Measurements from ENCODE around the gene SERPINB3. TPM values are rescaled to one million over a fixed set of nuclear protein-coding genes. Genes with fewer than 3 reads are reported as not detected.

The SERPINB3 gene
- total and polyA plus RNA-seq, 2 donors (not counting 1 experiment from before 2014, with no cell fraction given), result not detected

DNA sequence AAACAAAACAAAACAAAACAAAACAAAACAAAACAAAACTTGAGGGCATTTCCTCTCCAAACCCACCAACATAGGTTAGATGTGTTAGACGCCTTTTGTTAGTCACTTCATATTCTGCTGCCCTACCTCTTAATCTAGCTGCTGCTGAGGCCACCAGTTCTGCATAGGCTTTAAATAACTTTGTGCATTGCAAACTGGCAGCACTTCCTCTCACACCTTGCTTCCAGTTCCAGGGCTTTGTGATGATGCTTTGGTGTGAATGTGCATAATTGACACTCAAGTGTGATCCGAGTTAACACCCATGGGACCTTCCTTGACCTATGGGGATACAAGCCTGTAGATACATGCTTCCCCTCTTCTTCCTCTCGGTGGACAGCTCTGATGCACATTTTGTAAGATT is 38.8 kb upstream of the SERPINB3 start:
- 60% methylated on average over 1 of the region's 3 CpGs for WGBS (ENCODE audit: insufficient coverage)
- H3K9me3 Mint-ChIP-seq (ENCODE audit: insufficient read depth), result no peaks in the 10 kb centered on the region
- no peak for ATAC-seq (ENCODE audit: low read depth)
- Histone ChIP-seq H3K27ac (ENCODE audit: low read length in 2 of 2) (no peak overlapping the region), H3K36me3 (replicated peaks in 1 of 2; ENCODE audit: control extremely low read depth in 1 of 2, control insufficient read depth in 1 of 2, extremely low read depth in 1 of 2, insufficient read depth in 2 of 2, low read length in 1 of 2) (no peaks in the 10 kb centered on the region), H3K9ac (ENCODE audit: low read length) (no peak overlapping the region), H3K4me3 (ENCODE audit: control extremely low read depth in 1 of 5, extremely low read depth in 1 of 5, insufficient read depth in 1 of 5, low read depth in 2 of 5, low read length in 4 of 5) (no peak overlapping the region), H3K9me3 (ENCODE audit: control extremely low read depth in 1 of 3, control insufficient read depth in 2 of 3, insufficient read depth in 1 of 3, low read length in 2 of 3) (no peaks in the 10 kb centered on the region), H4K20me1 (ENCODE audit: control insufficient read depth, insufficient read depth, low read length, poor library complexity, severe bottlenecking) (no peaks in the 10 kb centered on the region), H3K79me2 (ENCODE audit: control insufficient read depth, insufficient read depth, low read length) (no peaks in the 10 kb centered on the region), H3K4me1 (ENCODE audit: control insufficient read depth in 2 of 2, insufficient read depth in 2 of 2, low read length in 2 of 2) (no peaks in the 10 kb centered on the region), H2AFZ (ENCODE audit: insufficient read depth, low read depth, low read length, poor library complexity, severe bottlenecking) (no peak overlapping the region), H3K4me2 (replicated peaks; ENCODE audit: low read depth, low read length, poor library complexity, severe bottlenecking) (no peak overlapping the region), H3K27me3 (replicated peaks in 1 of 4; ENCODE audit: control extremely low read depth in 1 of 4, control insufficient read depth in 3 of 4, insufficient read depth in 4 of 4, low read length in 3 of 4) (peaks cover 0 to 2% (median 0%) of the 10 kb centered on the region in 4 experiments)
- ChIA-PET POLR2A (no interaction called here), CTCF (no interaction called here)
- H3K27ac Mint-ChIP-seq, result no peak overlapping the region
- intact Hi-C loops (cut with micrococcal nuclease), result no loop called here
- H3K27me3 Mint-ChIP-seq, result peaks cover 2% of the 10 kb centered on the region
- H3K4me1 Mint-ChIP-seq, result no peaks in the 10 kb centered on the region
- no peak overlapping the region for H3K4me3 Mint-ChIP-seq
- no peak for TF ChIP-seq EZH2 (IDR thresholded peaks at IDR 0.05; ENCODE audit: borderline replicate concordance, insufficient read depth, low read depth, low read length, poor library complexity, severe bottlenecking)
- TF ChIP-seq, protein P1, sequence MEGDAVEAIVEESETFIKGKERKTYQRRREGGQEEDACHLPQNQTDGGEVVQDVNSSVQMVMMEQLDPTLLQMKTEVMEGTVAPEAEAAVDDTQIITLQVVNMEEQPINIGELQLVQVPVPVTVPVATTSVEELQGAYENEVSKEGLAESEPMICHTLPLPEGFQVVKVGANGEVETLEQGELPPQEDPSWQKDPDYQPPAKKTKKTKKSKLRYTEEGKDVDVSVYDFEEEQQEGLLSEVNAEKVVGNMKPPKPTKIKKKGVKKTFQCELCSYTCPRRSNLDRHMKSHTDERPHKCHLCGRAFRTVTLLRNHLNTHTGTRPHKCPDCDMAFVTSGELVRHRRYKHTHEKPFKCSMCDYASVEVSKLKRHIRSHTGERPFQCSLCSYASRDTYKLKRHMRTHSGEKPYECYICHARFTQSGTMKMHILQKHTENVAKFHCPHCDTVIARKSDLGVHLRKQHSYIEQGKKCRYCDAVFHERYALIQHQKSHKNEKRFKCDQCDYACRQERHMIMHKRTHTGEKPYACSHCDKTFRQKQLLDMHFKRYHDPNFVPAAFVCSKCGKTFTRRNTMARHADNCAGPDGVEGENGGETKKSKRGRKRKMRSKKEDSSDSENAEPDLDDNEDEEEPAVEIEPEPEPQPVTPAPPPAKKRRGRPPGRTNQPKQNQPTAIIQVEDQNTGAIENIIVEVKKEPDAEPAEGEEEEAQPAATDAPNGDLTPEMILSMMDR (IDR thresholded peaks at IDR 0.05), result no peak
- DNase-seq, result no peak

DNA sequence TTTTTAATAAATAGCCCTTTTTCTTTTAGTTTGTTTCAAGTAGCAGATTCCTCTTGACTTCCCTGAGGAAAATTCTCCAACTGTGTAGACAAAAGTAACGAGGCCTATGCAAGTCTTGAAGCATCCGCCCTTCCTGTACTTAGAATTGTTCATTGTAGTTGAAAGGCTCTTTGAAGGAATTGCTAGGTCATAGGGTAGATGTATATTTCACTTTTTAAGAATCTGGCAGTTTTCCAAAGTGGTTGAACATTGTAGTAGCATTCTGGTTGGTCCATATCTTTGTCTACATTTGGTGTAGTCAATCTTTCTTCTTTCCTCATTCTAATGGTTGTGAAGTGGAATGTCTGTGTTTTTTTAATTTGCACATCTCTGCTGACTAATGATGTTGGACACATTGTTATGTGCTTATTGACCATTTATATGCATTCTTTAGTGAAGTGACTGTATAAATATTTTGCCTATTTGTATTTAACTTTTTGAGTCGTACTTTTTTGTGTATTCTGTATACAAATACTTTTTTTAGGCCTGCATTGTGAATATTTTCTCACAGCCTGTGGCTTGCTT is 35.5 kb upstream of the SERPINB3 start:
- ChIA-PET CTCF (no interaction called here), POLR2A (no interaction called here)
- H3K27me3 ChIP-seq (replicated peaks in 1 of 4; ENCODE audit: control extremely low read depth in 1 of 4, control insufficient read depth in 3 of 4, insufficient read depth in 4 of 4, low read length in 3 of 4), result peaks cover 0 to 2% (median 0%) of the 10 kb centered on the region in 4 experiments
- no peak overlapping the region for H3K4me3 Mint-ChIP-seq
- peaks cover 5% of the 10 kb centered on the region for H3K9me3 Mint-ChIP-seq (ENCODE audit: insufficient read depth)
- no peaks in the 10 kb centered on the region for H3K9me3 ChIP-seq (ENCODE audit: control extremely low read depth in 1 of 3, control insufficient read depth in 2 of 3, insufficient read depth in 1 of 3, low read length in 2 of 3)
- no peak overlapping the region for H3K9ac ChIP-seq (ENCODE audit: low read length)
- H3K4me1 Mint-ChIP-seq, result no peaks in the 10 kb centered on the region
- H3K27me3 Mint-ChIP-seq, result no peaks in the 10 kb centered on the region
- no peak overlapping the region for H3K4me3 ChIP-seq (ENCODE audit: control extremely low read depth in 1 of 5, extremely low read depth in 1 of 5, insufficient read depth in 1 of 5, low read depth in 2 of 5, low read length in 4 of 5)
- H3K27ac ChIP-seq (ENCODE audit: low read length in 2 of 2), result no peak overlapping the region
- H4K20me1 ChIP-seq (ENCODE audit: control insufficient read depth, insufficient read depth, low read length, poor library complexity, severe bottlenecking), result no peaks in the 10 kb centered on the region
- H3K4me2 ChIP-seq (replicated peaks; ENCODE audit: low read depth, low read length, poor library complexity, severe bottlenecking), result no peak overlapping the region
- H2AFZ ChIP-seq (ENCODE audit: insufficient read depth, low read depth, low read length, poor library complexity, severe bottlenecking), result no peak overlapping the region
- H3K4me1 ChIP-seq (ENCODE audit: control insufficient read depth in 2 of 2, insufficient read depth in 2 of 2, low read length in 2 of 2), result no peaks in the 10 kb centered on the region
- ATAC-seq (ENCODE audit: low read depth) (no peak), DNase-seq (no peak)
- no peak overlapping the region for H3K27ac Mint-ChIP-seq
- H3K36me3 ChIP-seq (replicated peaks in 1 of 2; ENCODE audit: control extremely low read depth in 1 of 2, control insufficient read depth in 1 of 2, extremely low read depth in 1 of 2, insufficient read depth in 2 of 2, low read length in 1 of 2), result no peaks in the 10 kb centered on the region
- H3K79me2 ChIP-seq (ENCODE audit: control insufficient read depth, insufficient read depth, low read length), result no peaks in the 10 kb centered on the region
- WGBS (ENCODE audit: insufficient coverage), result 79% methylated on average over 2 of the region's 3 CpGs
- TF ChIP-seq, protein P1 (IDR thresholded peaks at IDR 0.05), result no peak
- intact Hi-C loops (cut with micrococcal nuclease), result no loop called here

Measured in B cell (primary cell).